Spinal cord (tissue), 10 donors: ENCODE results near the gene LRRC8D. TPM values are rescaled to one million over a fixed set of nuclear protein-coding genes. Genes with fewer than 3 reads are reported as not detected.

ENCODE experiments used
- DNase-seq, 6 donors: peaks; one replicate each; pipeline versions ENCODE4 v3.0.0 to v3.0.0-alpha.2; 2013 to 2015; ENCODE audit warnings: low spot score in 6 of 6, low read depth in 4 of 6
- H3K27ac ChIP-seq: one replicate; pipeline ENCODE4 v1.5.1; 2013; ENCODE audit warnings: low read depth, low read length, control low read depth
- H3K27me3 ChIP-seq: one replicate; pipeline ENCODE4 v1.6.1; 2013; ENCODE audit warnings: low read length; ENCODE audit not compliant: control insufficient read depth, insufficient read depth
- H3K36me3 ChIP-seq: one replicate; pipeline ENCODE4 v1.6.1; 2013; ENCODE audit warnings: low read length; ENCODE audit not compliant: control insufficient read depth, insufficient read depth
- H3K4me1 ChIP-seq: one replicate; pipeline ENCODE4 v1.6.1; 2013; ENCODE audit warnings: low read length; ENCODE audit not compliant: control insufficient read depth, insufficient read depth
- H3K4me3 ChIP-seq: one replicate; pipeline ENCODE4 v1.5.1; 2013; ENCODE audit warnings: low read depth, low read length, control low read depth
- H3K9me3 ChIP-seq: one replicate; pipeline ENCODE4 v1.6.1; 2013; ENCODE audit warnings: low read length; ENCODE audit not compliant: control insufficient read depth, insufficient read depth
- WGBS: methylation state at CpG from one replicate; pipeline ENCODE4 v1.1.5; 2013; ENCODE audit warnings: missing lambda C conversion rate; ENCODE audit not compliant: insufficient coverage; 5-methylcytosine and 5-hydroxymethylcytosine counted together
- polyA plus RNA-seq, 2 donors: library from polyadenylated mRNA; unstranded; fragments of 120-200 nt; gene quantifications; one replicate each; pipeline ENCODE4 v1.2.1, GENCODE V29; 2013; ENCODE audit not compliant: insufficient read length in 2 of 2
- total RNA-seq, 2 donors: library from RNA; depleted of rRNA in 1 of 2; stranded (reverse); fragments of 120-200 nt in 1 of 2; fragments of >200 nt in 1 of 2; gene quantifications; one replicate each; pipeline versions ENCODE4 v1.2.3 to v1.2.4, GENCODE V29; 2013 to 2014
- donor health status: healthy.

LRRC8D gene
- total and polyA plus RNA-seq, 4 donors = 29.3 to 49.2 (median 45.2) TPM

DNA sequence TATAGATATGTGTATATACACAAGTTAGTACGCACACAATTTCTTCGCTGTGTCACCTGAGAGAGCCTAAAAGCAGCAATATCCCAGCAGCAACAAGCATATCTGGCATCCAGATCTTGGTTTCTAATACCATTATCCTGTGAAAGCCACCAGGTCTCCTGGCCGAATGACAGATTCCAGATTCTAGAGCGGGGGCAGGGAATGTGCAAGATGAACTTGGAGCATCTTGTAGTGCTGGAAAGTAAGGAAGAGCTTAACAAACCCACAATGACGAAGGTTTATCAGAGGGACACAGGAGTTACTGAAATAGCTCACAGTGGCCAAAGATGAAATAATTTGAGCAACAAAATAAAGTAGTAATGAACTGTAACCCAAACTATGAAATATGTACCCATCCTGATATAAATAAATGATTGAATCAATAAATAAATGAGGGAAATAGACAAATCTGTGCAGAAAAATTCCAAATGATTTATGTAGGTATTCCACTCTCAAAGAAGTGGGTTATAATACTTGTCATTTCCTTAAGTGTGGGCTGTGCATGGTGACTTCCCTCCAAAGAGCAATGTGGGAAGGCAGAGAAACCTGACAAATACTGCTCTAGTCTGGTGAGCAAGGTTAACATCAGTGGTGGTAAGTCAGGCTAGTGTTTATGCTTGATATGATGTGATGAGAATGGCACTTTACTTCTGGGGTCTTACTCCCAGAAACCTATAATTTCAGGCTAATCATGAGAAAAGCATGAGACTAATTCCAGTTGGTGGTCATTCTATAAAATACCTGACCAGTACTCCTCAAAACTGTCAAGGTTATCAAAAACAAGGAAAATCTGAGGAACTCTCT is 67.9 kb downstream of the LRRC8D start:
- no peaks in the 10 kb centered on the region for H3K9me3 ChIP-seq
- 93% methylated on average over 2 of the region's 5 CpGs for WGBS
- no peak for DNase-seq
- no peak overlapping the region for H3K4me3 ChIP-seq
- no peaks in the 10 kb centered on the region for H3K4me1 ChIP-seq
- no peak overlapping the region for H3K27ac ChIP-seq
- no peaks in the 10 kb centered on the region for H3K27me3 ChIP-seq
- H3K36me3 ChIP-seq = no peaks in the 10 kb centered on the region

GRCh38 chr1:89889323-89889615 is 68.4 kb downstream of the LRRC8D start:
- Histone ChIP-seq H3K27ac (no peak overlapping the region), H3K27me3 (no peaks in the 10 kb centered on the region), H3K36me3 (no peaks in the 10 kb centered on the region), H3K9me3 (no peaks in the 10 kb centered on the region), H3K4me3 (no peak overlapping the region), H3K4me1 (no peaks in the 10 kb centered on the region)
- DNase-seq = no peak

- no peak overlapping the region for H3K4me3 ChIP-seq
- no peaks in the 10 kb centered on the region for H3K27me3 ChIP-seq
- no peak overlapping the region for H3K27ac ChIP-seq
- WGBS = 100% methylated on average over 2 of the region's 7 CpGs
- no peaks in the 10 kb centered on the region for H3K9me3 ChIP-seq
- DNase-seq = no peak
- no peaks in the 10 kb centered on the region for H3K36me3 ChIP-seq
- H3K4me1 ChIP-seq = no peaks in the 10 kb centered on the region
Observed at GRCh38 chr1:89890085-89890752, 69.4 kb downstream of the LRRC8D start.

DNA sequence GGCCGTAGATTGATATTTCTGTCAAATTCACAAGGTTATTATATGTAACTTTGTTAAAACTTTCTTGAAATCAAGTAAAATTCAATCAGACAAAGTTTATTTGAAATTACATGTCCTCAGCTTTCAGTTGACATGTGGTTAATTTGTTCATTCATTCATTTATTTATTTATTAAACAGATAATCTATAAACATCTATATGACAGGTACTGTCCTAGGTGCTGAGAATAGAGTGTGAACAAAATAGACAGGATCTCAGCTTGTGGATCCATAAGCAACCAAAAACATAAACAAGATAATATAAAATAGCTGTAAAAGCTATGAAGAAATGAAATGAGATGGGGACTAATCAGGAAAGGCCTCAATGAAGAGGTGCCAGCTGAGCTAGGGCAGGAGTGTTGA is 72.0 kb downstream of the LRRC8D start:
- Histone ChIP-seq H3K9me3 (no peaks in the 10 kb centered on the region), H3K4me3 (no peak overlapping the region), H3K27me3 (no peaks in the 10 kb centered on the region), H3K27ac (no peak overlapping the region), H3K4me1 (no peaks in the 10 kb centered on the region), H3K36me3 (no peaks in the 10 kb centered on the region)
- WGBS = no CpG with 5 or more reads among the region's 1 CpG
- no peak for DNase-seq

- WGBS = no CpG with 5 or more reads among the region's 4 CpGs
- H3K9me3 ChIP-seq = no peaks in the 10 kb centered on the region
- no peak overlapping the region for H3K27ac ChIP-seq
- no peaks in the 10 kb centered on the region for H3K36me3 ChIP-seq
- no peak overlapping the region for H3K4me3 ChIP-seq
- H3K4me1 ChIP-seq = no peaks in the 10 kb centered on the region
- H3K27me3 ChIP-seq = no peaks in the 10 kb centered on the region
- peak in 1 of 6 donors; percentile 16 for DNase-seq
Observed at GRCh38 chr1:89894210-89895201, 73.7 kb downstream of the LRRC8D start.

DNA sequence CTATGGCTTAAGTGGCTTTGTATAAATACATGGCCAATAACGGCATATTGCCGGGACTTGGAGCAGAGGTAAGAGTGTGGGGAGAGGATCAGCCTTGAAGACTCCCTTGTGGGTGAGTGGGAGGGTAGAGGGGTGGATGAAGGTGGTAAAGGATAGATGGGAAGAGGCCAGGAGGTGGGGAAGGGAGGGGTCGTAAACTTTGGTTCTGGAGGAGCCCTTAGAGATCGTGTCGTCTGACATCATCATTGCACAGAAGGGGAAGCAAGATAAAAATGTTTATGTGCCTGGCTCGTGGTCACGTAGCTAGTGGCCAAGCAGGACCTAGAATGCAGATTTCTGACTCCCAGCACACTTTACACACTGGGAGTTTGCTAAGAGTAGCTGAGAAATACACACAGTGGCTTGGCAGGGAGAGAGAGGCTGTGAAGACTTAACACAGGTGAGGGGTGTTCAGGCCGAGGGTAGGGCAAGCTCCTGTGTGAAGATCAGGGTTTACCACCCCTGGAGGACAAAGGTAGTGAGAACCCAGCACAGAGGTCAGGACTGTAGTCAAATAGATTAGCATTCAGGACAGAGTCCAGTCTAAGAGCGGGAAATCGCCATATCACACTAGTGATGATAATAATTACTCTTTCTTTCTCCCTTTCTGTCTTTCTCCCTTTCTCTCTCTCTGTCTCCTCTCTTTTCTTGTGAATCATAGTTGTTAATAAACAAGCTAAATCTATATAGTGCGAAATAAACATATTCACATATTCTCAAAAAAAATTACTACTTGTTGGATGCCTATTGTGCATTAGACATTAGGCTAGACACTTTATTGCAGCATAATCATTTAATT is 75.5 kb downstream of the LRRC8D start:
- WGBS = 77% methylated on average over 5 of the region's 11 CpGs
- DNase-seq = no peak
- H3K27ac ChIP-seq = no peak overlapping the region

GRCh38 chr1:89897347-89898133 is 76.7 kb downstream of the LRRC8D start:
- no peaks in the 10 kb centered on the region for H3K4me1 ChIP-seq
- H3K27me3 ChIP-seq = no peaks in the 10 kb centered on the region
- no peak overlapping the region for H3K4me3 ChIP-seq
- no peak for DNase-seq
- WGBS = 94% methylated on average over 2 of the region's 8 CpGs
- no peaks in the 10 kb centered on the region for H3K36me3 ChIP-seq
- no peak overlapping the region for H3K27ac ChIP-seq
- no peaks in the 10 kb centered on the region for H3K9me3 ChIP-seq

More for the DNA sequence above, 75.5 kb downstream of the LRRC8D start:
- Histone ChIP-seq H3K27me3 (no peaks in the 10 kb centered on the region), H3K36me3 (no peaks in the 10 kb centered on the region), H3K9me3 (no peaks in the 10 kb centered on the region), H3K4me1 (no peaks in the 10 kb centered on the region), H3K4me3 (no peak overlapping the region)

DNA sequence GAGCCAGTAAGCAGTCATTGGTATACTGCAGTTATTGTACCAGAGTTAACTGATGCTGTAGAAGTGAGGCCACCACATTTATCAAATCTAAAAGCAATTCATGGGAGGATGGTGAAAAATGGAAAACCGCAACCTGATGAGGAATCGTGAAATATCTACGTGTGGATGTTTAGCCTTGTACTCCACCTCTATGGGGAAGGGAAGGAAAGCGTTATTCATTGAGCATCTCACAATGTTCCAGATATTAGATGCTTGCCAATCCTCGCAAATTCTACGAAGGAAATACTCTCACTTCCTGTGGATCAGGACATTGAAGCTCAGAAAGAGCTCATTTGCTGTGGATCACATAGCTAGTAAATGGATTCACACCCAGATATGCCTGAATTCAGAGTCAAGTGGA is 77.3 kb downstream of the LRRC8D start:
- no peaks in the 10 kb centered on the region for H3K36me3 ChIP-seq
- no peaks in the 10 kb centered on the region for H3K9me3 ChIP-seq
- H3K4me1 ChIP-seq = no peaks in the 10 kb centered on the region
- no peaks in the 10 kb centered on the region for H3K27me3 ChIP-seq
- 90% methylated on average over 2 of the region's 6 CpGs for WGBS
- no peak overlapping the region for H3K4me3 ChIP-seq
- no peak for DNase-seq
- no peak overlapping the region for H3K27ac ChIP-seq
